Spleen (tissue), 7 donors: ENCODE results near the gene FKBP11.
"Not testable (repeated sequence)": the region's sequence is repeated elsewhere in the genome, so short reads cannot be mapped to it uniquely, and the experiment has no call there.

Experiments used
- CTCF ChIP-seq, 11 experiments: fragments of 200-600 bp in 7 of 11; fragments of 450-650 bp in 4 of 11; sonication (generic) in 4 of 11; IDR thresholded peaks in 8 of 11; conservative IDR thresholded peaks in 3 of 11; 1 replicate in 7 of 11; 2 replicates in 4 of 11; pipeline versions ENCODE4 v1.4.0 to v1.8.0; 2016 to 2021; ENCODE audit warnings: antibody characterized with exemption in 11 of 11, inconsistent platforms in 4 of 11, mild to moderate bottlenecking in 1 of 11
- POLR2A ChIP-seq, 3 donors: fragments of 450-650 bp; IDR thresholded peaks; one replicate each; pipeline ENCODE4 v1.5.1; 2017; ENCODE audit warnings: antibody characterized with exemption in 3 of 3, mild to moderate bottlenecking in 1 of 3
- POLR2AphosphoS5 ChIP-seq, 3 donors: sonication (generic); formaldehyde crosslinking; IDR thresholded peaks; one replicate each; pipeline ENCODE4 v1.5.1; 2017; ENCODE audit warnings: antibody characterized with exemption in 3 of 3
- donor health status: DM: no; HTN: no; CAD: no; lungs with moderate emphysema.
- donor health status: DM: no; HTN: no; CAD: no.
- donor health status: DM: no; HTN: no; CAD: no.

GRCh38 chr12:48909698-48910097 is 15.6 kb downstream of the FKBP11 start:
- not testable (repeated sequence) for TF ChIP-seq POLR2A (IDR thresholded peaks at IDR 0.05); CTCF (IDR thresholded peaks at IDR 0.05 in 8 of 11, conservative IDR thresholded peaks at IDR 0.05 in 3 of 11); POLR2AphosphoS5 (IDR thresholded peaks at IDR 0.05)
